ENCODE data around the gene TPO. TPM values are rescaled to one million over a fixed set of nuclear protein-coding genes. Genes with fewer than 3 reads are reported as not detected.

TPO gene
- total and polyA plus RNA-seq, 8 donors = 0.19 to 8.2 (median 0.49) TPM; not detected in 1

- TF ChIP-seq CTCF (IDR thresholded peaks at IDR 0.05) = no peak
- H3K27me3 ChIP-seq = peaks cover 0 to 5% (median 2%) of the 10 kb centered on the region in 4 donors
- no peak for FAIRE-seq
- intact Hi-C loops (cut with DNase I) = no loop called here
- H3K36me3 ChIP-seq = no peaks in the 10 kb centered on the region
- no peak overlapping the region for H3K27ac ChIP-seq
- 43 to 53% methylated on average over 4 of the region's 4 CpGs for WGBS, 2 donors
- ATAC-seq = no peak
- DNase-seq = no peak
- H3K9me3 ChIP-seq = no peaks in the 10 kb centered on the region
- no peak overlapping the region for H3K4me3 ChIP-seq
- H3K4me1 ChIP-seq = no peaks in the 10 kb centered on the region
Measured at GRCh38 chr2:1450915-1451314, 37.7 kb downstream of the TPO start.

- no peak overlapping the region for H3K27ac ChIP-seq
- no peak for DNase-seq
- WGBS, 2 donors = 68 to 79% methylated on average over 5 of the region's 5 CpGs
- intact Hi-C loops (cut with DNase I) = no loop called here
- ATAC-seq = no peak
- no peak for TF ChIP-seq CTCF (IDR thresholded peaks at IDR 0.05)
- H3K4me1 ChIP-seq = no peaks in the 10 kb centered on the region
- no peaks in the 10 kb centered on the region for H3K36me3 ChIP-seq
- no peak overlapping the region for H3K4me3 ChIP-seq
- no peaks in the 10 kb centered on the region for H3K9me3 ChIP-seq
- H3K27me3 ChIP-seq = peaks cover 0 to 5% (median 2%) of the 10 kb centered on the region in 4 donors
- no peak for FAIRE-seq
Measured at GRCh38 chr2:1451422-1451821, 38.2 kb downstream of the TPO start.

- TF ChIP-seq CTCF (IDR thresholded peaks at IDR 0.05) = no peak
- peaks cover 0 to 5% (median 2%) of the 10 kb centered on the region in 4 donors for H3K27me3 ChIP-seq
- ATAC-seq (no peak), DNase-seq (no peak), FAIRE-seq (no peak)
- H3K27ac ChIP-seq = no peak overlapping the region
- H3K4me1 ChIP-seq = no peaks in the 10 kb centered on the region
- no peak overlapping the region for H3K4me3 ChIP-seq
- H3K36me3 ChIP-seq = no peaks in the 10 kb centered on the region
- no peaks in the 10 kb centered on the region for H3K9me3 ChIP-seq
- intact Hi-C loops (cut with DNase I) = no loop called here
- WGBS, 2 donors = 78 to 88% methylated on average over 12 of the region's 12 CpGs
Measured at GRCh38 chr2:1453561-1453960, 40.3 kb downstream of the TPO start.

- Histone ChIP-seq H3K27me3 (peaks cover 0 to 5% (median 2%) of the 10 kb centered on the region in 4 donors), H3K9me3 (no peaks in the 10 kb centered on the region), H3K36me3 (no peaks in the 10 kb centered on the region), H3K4me3 (no peak overlapping the region), H3K27ac (no peak overlapping the region), H3K4me1 (no peaks in the 10 kb centered on the region)
- intact Hi-C loops (cut with DNase I) = no loop called here
- ATAC-seq = no peak
- no peak for TF ChIP-seq CTCF (IDR thresholded peaks at IDR 0.05)
- DNase-seq = no peak
- no peak for FAIRE-seq
- 91% methylated on average over 7 of the region's 7 CpGs for WGBS, 2 donors
Measured at GRCh38 chr2:1454346-1454745, 41.1 kb downstream of the TPO start.

- DNase-seq (no peak), ATAC-seq (no peak), FAIRE-seq (no peak)
- Histone ChIP-seq H3K36me3 (no peaks in the 10 kb centered on the region), H3K4me3 (no peak overlapping the region), H3K27ac (no peak overlapping the region), H3K4me1 (no peaks in the 10 kb centered on the region), H3K9me3 (no peaks in the 10 kb centered on the region), H3K27me3 (peaks cover 0 to 4% (median 0%) of the 10 kb centered on the region in 4 donors)
- WGBS, 2 donors = 61 to 64% methylated on average over 6 of the region's 6 CpGs
- intact Hi-C loops (cut with DNase I) = no loop called here
- TF ChIP-seq CTCF (IDR thresholded peaks at IDR 0.05) = no peak
Measured at GRCh38 chr2:1455466-1455865, 42.2 kb downstream of the TPO start.

All from pancreas (tissue), 10 donors.